Stimulated activated CD8-positive, alpha-beta memory T cell treated with anti-CD3 and anti-CD28 coated beads, Interleukin-12 subunit alpha, Interleukin-12 subunit beta, amount 100 ng/mL, for 4 hours (primary cell): ENCODE data around the gene IRF8.
"Not testable (repeated sequence)": the region's sequence is repeated elsewhere in the genome, so short reads cannot be mapped to it uniquely, and the experiment has no call there.

Experiments used
- DNase-seq: peaks from one replicate; pipeline ENCODE4 v3.0.0-alpha.2; 2020; ENCODE audit warnings: low read depth

The IRF8 gene

DNA sequence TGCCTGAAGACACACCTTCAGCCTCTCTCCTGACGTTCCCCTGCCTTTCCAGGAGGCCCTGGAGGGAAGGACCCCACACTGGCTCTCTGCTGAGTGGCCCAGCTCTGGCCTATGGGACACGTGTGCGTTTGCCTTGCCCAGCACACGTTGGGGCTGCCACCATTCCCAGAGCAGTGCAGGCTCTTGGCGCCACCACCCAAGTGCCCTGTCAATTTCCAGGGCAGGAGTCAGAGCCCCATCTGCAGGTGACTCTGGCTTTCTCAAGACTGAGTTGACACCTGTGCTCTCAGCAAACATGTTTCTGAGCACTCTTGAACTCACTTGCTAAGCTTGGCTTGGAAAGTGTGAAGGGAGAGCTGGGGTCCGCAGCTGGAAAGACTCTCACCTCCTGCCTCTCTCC lies 4.7 kb upstream of the IRF8 start:
- DNase-seq = no peak

DNA sequence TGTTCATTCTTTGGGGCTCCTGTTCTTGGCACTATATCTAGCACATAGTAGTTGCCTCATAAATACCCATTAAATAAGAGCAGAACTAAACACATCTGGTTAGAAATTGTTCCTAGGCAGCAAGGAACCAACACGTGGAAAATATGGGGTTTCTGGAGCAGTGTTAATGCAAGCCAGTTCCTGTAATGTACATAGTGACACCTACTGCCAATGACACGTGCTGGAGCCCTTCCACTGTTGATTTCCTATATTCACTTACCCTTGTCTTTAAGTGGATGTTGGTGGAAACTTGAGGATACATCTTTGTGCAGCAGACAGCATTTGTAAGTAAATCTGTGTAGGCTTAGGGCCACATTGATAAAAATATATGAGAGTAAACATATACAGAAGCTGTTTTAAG lies 1.6 kb upstream of the IRF8 start:
- DNase-seq = no peak

DNA sequence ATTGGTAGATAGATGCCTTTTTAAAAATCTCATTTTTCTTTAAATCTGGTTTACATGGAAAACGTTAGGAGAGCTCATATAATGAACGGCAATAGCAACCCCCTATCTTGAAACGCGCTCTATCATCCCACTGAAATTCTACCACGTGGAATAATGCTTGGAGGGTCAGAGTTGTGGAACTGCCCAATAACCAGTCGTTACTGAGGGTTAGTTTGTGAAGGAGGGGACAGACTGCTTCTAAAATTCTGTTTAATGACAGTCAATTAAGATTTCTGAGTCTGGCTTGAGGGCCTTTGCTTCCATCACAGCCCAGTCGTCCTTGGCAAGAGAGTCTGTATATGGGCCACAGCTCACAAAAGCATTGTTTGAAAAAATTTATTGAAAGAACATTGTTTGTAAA lies 482 bp downstream of the IRF8 start:
- no peak for DNase-seq

DNA sequence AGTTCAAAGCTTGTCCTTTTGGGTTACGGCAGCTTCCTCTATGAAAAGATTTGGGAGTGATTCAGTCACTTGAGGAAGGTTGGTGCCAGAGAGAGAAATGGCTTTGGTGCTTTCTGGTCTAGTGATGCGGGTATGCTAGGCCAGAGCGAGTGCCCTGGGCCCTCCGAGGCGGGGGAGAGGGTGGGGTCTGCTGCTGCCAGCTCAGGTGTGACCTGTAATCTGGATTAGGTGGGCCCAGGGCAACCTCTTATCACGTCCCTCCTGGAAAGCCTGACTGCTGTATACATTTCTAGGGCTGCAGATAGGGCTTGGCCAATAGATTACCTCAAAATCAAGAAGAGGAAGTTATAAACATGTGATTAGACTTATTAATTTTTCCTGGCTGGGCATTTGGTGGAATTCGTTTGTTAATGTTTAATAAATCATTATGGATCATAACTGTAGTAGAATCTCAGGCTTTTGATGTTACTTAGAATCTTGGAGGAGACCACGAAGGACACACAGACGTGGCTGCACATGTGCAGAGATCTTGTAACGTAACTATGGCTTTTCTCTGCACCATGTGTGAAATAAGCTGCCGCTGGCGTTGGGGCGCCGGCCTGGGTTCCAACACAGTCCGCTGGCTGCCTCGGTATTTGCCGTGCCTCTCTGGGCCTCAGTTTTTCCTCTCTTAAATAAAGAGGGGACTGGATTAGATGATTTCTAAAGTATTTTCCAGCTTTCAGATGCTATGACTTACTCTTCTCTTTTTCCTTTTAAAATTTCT lies 1.2 kb downstream of the IRF8 start:
- no peak for DNase-seq

DNA sequence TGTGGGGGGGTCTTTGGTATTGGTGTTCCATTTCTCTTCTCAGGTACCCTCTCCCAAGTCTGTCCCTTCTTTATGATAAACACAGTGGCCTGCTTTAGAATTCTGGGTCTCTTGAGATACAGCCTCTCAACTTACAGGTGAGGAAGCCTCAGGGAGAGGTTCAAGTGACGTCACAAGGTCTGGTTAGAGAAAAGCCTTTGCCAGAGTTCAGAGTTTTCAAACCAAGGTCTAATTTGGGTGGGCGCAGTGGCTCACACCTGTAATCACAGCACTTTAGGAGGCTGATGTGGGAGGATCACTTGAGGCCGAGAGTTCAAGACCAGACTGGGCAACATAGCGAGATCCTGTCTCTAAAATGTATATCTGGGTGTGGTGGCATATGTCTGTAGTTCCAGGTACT lies 2.1 kb downstream of the IRF8 start:
- DNase-seq = no peak

DNA sequence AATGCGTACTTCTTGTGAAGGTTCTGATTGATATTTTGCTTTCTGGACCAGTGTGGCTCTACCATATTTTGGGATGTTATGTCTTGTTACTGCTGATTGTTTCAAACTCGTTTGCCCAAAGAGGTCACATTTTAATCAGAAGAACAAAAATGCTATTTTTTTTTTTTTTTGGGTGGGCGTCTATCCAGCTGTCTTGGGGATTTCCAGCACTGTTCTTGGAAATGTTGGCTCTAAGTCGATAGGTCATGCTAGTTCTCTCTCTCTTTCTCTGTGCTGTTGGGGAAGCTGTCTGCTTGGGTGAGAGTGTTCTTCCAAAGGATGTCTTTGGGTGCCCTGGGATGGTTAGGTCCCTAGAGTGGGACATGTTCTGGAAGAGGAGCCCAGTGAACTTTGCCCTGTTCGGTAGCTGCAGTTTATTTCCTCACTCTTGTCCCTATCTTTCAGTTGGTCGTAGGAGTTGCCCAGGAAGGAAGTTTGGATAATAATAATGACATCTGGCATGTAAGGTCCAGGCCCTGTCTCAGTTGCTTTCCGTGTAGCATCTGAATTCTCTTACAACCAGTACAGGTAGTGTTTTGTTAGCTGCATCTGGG lies 2.9 kb downstream of the IRF8 start:
- DNase-seq = no peak

DNA sequence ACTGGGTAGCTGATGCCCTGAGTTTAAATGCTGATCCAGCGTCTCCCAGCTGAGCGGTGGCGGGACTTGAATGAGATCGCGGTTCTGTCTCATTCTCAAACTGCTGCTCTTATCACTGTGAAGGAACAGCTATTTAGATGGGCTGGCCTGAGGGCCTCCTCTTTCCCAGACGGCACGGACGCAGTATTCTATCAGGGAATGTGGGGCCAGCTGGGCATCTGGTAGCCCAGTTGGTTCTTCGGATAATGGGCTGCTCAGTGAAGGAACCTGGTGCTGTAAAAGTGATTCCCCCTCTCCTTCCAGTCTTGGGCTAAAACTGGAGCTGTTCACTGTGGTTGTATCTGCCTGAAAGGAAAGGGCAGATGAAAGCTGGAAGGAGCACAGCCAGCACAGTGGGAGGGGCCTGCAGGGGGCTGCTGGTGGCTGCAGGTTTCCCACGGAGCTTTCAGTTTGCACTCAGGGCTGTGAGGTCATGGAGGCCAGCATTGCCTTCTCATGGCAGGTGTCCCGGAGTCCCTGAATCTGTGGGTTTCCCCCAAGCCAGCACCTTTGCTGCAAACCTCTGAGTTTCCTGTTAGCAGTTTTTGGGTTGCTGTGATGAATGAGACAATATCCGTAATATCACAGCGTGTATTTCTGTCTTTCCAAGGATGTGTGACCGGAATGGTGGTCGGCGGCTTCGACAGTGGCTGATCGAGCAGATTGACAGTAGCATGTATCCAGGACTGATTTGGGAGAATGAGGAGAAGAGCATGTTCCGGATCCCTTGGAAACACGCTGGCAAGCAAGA lies 3.6 kb downstream of the IRF8 start:
- peak; percentile 55 for DNase-seq

DNA sequence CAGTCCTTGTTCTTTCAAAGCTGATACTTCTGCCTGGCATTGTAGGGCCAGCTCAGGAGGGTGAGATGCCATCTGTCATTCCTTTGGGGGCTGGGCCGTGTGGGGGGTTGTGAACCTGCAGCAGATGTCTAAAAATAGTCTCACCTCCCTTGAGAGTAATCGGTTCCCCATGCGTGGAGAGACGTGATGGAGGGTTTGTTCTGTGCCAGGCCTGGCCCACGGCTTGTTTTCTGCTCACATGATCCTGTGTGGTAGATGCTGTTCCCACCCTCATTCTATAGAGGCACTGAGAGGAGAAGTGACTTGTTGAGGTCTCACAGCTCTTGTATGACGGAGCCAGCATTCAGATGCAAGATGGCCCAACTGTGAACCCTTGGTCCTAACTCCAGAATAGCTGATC lies 4.6 kb downstream of the IRF8 start:
- no peak for DNase-seq

DNA sequence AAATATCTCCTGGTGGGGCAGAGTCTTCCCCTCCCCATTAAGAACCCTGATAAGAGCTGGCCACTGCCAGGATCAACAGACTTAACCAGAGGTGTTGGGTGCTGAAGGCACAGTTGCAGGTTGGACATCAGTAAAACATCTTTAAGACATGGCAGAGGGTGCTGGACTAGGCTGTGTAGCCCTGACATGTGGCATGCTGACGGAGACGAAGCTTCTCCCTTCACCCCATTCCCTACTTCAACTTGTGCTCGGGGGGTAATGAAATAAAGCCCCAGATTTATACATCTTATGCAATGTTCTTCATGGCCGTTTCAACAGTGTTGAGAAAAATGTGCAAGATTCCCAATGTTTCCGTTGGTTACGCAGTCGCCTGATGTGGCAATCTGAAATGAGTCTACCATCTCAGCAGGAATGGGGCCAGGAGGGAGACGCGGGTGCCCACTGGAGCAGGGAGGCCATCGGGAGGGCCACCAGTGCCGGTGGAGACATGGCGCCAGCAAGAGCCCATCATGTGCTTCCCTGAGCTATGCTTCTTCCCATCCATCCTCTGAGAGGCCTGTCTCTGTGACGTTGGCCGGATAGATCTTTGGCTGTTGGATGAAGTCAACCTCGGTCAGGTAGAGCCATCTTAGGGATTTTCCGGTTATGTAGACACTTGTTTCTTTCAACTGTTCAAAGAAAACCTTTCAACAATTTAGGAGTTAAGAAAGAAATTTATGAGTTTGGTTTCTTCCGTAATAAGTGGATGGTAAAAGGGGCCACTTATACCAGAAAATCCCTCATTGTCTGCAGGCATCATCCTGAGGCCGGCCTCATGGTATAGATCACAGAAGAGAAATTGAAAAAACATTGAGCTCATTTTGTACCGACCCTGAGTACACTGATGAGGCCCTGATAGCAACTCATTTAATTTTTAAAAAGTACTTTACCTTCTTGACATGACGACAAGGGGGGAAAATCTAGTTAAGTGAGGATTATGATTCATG lies 6.4 kb downstream of the IRF8 start:
- DNase-seq = no peak

DNA sequence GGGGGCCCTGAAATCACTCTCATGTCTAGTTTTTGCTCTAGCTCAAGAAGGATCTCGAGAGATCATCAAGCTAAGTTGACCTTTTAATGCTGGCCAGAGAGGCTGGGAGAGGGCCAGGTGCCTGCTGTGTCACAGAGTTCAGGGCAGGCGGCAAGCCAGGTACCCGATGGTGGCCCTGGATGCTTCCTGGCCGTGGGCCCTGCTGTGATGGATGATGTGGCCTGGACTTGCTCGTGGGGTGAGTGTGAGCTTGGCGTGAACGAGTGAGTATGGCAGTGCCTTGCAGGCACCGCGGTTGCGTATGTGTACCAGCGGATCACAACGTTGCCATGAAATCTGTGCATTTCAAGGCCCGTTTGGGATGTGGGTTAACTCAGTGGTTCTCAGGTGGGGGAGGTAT lies 7.4 kb downstream of the IRF8 start:
- DNase-seq = no peak

DNA sequence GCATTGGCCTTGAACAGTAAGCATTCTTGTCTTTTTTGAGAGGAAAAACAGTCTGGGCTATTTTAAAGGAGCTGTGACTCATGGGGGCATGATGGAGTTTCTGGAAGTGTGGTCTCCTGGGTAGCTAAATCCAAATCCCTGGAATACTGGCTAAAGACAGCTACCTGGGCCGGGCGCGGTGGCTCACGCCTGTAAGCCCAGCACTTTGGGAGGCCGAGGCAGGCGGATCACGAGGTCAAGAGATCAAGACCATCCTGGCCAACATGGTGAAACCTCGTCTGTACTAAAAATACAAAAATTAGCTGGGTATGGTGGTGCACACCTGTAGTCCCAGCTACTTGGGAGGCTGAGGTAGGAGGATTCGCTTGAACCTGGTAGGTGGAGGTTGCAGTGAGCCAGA lies 8.3 kb downstream of the IRF8 start:
- not testable (repeated sequence) for DNase-seq

DNA sequence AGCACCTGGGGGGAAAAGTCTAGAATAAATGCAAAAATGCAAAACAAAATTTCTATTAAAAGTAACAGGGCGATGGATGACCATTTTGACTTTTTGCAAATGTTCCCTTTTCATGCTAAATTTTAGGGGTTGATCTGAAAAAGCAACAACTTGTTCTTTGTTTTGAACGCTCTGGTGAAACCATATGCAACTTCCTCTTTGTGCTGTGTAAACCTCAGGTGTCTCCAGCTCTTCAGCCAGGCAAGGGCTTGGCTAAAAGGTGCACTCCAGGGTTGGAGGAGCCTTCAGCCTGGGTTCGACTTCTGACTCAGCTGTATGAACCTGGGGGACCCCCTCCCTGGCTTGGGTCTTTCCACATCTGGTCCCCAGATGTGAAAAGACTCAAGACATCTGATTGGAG lies 9.5 kb downstream of the IRF8 start:
- DNase-seq = no peak

DNA sequence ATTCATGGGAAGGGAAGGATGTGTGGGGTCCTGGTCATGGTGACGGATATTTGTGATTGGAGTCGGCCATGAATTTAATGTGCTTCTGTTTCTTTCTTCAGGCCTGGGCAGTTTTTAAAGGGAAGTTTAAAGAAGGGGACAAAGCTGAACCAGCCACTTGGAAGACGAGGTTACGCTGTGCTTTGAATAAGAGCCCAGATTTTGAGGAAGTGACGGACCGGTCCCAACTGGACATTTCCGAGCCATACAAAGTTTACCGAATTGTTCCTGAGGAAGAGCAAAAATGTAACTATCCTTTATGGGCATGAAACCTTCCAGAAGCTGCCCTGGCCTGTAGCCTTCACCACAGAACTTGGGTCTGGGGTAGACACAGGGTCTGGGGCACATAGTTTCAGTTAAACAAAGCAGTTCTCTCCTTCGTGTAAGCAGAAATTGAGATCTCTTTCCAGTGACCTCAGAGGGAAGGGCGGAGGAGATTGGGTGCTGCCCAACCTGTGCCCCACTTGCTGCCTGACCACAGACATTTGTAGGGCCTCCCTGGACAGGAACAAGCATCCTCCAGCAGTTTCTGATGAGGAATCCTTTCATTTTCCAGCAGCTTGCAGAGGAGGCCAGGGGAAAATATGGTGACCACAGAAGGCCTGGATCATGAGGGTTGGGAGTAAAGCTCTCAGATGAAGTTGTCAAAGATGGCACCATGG lies 10.1 kb downstream of the IRF8 start:
- no peak for DNase-seq

DNA sequence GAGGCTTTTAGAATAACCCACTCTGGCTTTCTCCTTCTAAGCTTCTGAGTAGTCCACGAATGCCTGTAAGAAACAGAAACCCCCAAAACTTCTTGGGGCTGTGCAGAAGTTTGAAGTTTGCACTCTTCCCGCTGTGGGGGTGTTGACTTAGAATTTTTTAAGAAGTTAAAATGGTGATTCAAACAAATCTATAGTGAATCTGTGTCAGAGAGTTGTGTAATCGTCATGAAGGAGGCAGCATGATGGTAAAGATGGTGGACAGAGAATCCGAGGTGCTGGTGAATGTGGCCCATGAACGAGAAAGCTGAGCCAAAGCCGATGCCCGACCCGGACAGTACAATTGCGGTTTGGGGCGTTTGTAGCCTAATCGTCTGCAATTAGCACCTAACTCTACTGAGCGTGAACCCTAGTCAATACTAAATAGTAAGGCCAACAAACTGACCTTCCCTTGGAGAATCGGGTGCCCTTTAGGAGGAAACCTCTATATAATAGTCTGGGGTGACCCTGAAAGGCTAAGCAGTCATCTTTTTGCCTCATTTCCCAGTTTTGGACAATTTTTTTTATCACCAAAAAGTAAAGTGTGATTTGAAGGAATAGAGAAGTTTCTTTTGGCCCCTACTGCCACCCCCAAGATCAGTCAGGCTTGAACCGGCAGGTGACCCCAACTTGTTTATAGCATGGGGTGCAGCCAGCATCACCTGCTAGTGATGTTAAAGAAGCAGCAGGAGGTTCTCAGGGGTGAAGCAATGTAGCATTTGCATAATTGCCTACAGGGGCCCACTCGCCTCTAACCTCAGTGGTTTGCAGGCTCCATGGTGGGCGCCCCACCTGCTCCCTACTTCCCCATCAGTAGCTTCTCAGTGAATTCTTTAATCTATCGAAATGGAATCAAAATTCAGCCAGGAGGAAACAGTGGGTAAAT lies 11.2 kb downstream of the IRF8 start:
- DNase-seq = no peak

DNA sequence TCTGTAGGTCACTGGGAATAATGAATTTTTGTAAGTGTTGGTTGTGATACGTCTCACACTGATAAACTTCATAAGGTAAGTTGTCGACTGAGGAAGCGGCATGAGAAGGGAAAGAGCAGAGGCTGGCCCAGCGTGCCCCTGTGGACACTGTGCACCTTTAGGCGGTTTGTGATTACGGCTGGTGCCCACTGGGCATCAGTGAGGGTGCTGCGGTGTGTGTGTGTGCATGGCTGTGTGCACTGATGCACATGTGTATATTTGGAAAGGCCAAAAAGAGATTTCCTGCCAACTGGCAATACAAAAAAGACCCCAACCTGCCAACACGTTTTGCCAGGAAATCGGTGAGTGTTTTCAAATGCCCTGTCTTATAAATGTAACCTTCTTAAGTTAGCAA lies 11.9 kb downstream of the IRF8 start:
- no peak for DNase-seq

DNA sequence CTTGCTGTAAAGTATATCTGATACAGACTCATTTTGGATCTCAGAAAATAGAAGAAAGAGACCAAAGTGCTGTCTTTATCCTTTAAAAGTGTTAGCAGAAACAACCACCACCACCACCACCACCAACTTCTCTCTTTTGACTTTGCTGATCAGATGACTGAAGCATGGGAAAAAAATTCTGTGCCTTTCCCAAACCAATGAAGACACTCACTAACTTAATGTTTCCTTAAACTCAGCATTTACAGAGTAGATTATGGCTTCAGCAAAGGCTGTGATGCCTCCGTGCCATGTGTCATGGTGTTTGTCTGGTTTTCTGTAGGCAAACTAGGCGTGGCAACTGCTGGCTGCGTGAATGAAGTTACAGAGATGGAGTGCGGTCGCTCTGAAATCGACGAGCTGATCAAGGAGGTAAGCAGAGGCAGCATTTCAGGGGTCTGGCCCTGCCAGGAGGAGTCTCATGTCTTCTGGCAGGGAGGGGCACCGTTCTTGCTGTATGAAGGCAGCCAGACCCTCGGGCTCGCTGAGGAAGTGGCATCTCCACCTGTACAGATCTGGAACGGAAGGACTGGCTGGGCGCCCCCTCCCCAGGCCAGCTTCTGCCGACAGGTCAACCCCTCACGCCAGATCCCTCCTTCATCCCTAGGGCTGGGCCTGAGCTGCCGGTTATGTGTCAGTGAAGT lies 12.4 kb downstream of the IRF8 start:
- DNase-seq = no peak

DNA sequence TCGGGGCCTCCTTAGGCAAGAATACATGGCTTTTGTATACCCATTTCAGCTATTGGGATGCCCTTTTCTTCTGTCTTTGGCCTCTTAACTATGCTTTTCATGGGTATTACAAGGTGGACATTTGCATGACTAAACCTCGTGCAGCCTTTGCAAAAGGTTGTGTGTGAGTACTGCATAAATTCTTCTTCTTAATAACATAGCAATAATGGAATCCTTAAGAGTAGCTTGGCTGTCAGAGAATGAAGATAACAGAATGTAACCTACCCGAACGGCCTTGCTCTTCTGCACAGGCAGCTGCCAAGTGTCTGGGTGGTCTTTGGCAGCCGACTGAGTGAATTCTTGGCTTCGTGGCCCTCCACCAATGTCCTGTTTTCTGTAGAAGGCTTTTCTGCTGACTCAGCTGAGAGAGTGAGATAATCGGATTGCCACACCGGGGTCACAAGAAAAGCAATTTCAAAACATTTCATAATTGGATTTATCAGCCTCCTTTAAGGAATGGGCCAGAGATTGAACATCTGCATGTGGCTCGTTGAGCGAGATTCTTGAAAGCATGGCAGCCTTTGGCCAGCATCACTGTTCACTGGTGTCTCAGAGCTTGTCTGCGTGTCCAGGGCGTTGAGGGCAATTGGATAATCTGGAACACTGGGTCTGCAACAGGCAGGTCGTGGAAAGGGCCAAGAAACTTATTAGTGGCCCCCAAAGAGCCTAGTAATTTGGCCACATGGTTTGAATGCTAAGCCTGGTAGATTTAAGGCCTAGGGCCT lies 13.4 kb downstream of the IRF8 start:
- DNase-seq = no peak

DNA sequence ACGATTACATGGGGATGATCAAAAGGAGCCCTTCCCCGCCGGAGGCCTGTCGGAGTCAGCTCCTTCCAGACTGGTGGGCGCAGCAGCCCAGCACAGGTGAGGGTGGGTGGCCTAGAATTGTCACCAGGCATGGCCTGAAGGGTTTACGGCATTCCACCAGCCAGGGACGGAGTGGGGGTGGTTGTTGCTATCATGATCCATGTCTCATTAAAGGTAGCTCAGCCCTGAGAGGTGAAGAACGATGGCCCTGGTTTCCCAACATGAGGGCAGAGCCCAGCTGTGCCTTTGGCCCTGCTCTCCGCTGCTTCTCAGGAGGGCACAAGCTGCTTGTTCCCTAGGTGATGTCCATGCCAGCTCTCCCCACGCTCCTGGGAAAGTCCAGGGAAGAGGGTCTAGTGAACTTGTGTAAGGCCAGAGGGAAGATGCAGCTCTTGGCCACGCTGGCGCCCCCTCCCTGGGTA lies 14.2 kb downstream of the IRF8 start:
- no peak for DNase-seq
